ENCODE measurements around the gene PRPF38B.
"Not testable (repeated sequence)": the region's sequence is repeated elsewhere in the genome, so short reads cannot be mapped to it uniquely, and the experiment has no call there.

PRPF38B gene

GRCh38 chr1:108681701-108682100 lies 10.4 kb upstream of the PRPF38B start:
- DNase-seq = not testable (repeated sequence)

DNA sequence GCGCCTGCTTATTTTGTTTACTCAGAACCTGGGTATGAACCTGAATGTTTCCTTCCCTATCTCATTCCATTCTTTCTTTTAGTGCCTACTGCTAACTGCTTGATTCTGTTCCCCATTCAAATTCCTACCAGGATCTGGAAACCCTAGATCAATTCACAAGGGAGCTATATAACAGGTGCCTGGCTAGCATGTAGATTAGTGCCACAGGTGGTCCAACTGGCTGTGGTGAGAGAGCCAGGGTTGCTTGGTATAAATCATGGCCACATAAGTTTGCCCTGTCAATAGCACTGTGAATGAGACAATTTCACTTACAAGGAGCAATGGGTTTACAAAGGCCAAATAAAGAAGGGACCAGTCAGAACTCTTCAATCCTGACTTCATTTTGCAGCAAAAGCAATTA lies 6.6 kb upstream of the PRPF38B start:
- DNase-seq = no peak

GRCh38 chr1:108686614-108687313 lies 5.3 kb upstream of the PRPF38B start:
- peak; percentile 74 for DNase-seq

GRCh38 chr1:108691128-108691941 lies 775 bp upstream of the PRPF38B start:
- no peak for DNase-seq

GRCh38 chr1:108692724-108693655 lies 880 bp downstream of the PRPF38B start:
- peak; percentile 72 for DNase-seq

GRCh38 chr1:108695535-108695934 lies 3.4 kb downstream of the PRPF38B start:
- DNase-seq = no peak

DNA sequence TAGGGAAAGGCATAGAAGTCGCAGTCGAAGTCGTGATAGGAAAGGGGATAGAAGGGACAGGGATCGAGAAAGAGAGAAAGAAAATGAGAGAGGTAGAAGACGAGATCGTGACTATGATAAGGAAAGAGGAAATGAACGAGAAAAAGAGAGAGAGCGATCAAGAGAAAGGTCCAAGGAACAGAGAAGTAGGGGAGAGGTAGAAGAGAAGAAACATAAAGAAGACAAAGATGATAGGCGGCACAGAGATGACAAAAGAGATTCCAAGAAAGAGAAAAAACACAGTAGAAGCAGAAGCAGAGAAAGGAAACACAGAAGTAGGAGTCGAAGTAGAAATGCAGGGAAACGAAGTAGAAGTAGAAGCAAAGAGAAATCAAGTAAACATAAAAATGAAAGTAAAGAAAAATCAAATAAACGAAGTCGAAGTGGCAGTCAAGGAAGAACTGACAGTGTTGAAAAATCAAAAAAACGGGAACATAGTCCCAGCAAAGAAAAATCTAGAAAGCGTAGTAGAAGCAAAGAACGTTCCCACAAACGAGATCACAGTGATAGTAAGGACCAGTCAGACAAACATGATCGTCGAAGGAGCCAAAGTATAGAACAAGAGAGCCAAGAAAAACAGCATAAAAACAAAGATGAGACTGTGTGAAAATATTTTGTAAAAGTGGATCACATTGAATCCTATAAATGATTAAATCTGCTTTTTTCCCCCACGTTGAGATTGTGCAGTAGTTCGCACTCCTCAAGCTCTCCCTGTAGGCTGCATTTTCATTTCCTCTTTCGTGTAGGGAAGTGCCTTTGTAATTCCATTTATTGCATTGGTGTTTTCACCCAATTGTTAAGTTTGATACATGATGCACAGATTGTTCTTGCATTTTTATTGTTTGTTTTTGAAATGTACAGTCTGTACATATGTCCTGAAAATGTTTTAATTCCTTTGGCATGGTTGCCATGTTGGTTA lies 7.5 kb downstream of the PRPF38B start:
- no peak for DNase-seq

DNA sequence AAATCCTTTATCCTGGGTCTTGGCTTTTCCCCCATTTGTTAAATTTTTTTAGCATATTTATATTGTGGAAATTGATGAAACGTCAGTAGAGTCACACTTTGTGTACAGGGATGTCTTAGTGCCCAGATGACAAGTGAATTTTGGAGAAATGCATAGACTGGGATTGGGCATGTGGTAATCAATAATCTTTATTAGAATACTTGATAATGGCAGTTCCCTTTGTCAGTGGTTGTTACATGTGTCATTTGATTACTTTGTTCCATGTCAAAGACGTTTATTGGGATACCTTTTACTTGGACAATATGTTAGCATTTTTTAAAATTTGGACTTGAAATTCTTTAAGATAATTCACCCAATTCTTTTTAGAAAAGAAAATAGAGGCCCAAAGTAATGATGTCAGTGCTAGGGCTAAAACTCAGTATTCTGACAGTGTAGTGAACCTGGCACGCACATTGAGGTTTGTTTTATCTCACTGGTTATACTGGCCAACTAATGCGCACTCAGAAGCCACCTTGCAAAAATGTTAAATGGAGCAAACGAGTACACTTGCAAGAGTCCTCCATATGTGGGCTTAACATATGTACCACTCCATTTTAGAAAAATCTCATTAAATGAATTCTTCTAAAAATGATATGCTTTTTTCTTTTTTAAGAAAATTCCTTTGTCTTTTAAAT lies 9.2 kb downstream of the PRPF38B start:
- DNase-seq = no peak

- not testable (repeated sequence) for DNase-seq
Observed at GRCh38 chr1:108702109-108702508, 10.0 kb downstream of the PRPF38B start.

GRCh38 chr1:108703939-108704338 lies 11.8 kb downstream of the PRPF38B start:
- no peak for DNase-seq

GRCh38 chr1:108704496-108704895 lies 12.4 kb downstream of the PRPF38B start:
- DNase-seq = peak; percentile 75

DNA sequence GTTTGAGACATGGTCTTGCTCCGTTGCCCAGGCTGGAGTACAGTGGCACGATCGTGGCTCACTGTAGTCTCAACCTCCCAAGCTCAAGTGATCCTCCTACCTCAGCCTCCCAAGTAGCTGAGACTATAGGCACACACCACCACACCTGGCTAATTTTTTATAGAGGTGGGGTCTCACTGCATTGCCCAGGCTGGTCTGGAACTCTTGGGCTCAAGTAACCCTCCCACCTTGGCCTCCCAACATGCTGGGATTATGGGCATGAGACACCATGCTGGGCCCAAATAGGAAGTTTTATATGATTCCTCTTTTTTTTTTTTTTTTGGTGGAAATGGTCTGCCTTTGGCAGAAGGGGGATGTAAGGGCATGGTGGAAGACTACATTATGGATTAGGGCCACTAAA lies 14.5 kb downstream of the PRPF38B start:
- DNase-seq = no peak

GRCh38 chr1:108708691-108709660 lies 16.9 kb downstream of the PRPF38B start:
- peak; percentile 57 for DNase-seq

- DNase-seq = peak; percentile 23
Observed at GRCh38 chr1:108712606-108713150, 20.6 kb downstream of the PRPF38B start, which contains the start of gene FNDC7. Gene FNDC7, plus strand, starts transcription at chr1:108712908. Its CDS starts 26 bp downstream, at chr1:108712934.

- no peak for DNase-seq
Observed at GRCh38 chr1:108715932-108716331, 23.8 kb downstream of the PRPF38B start.

GRCh38 chr1:108716437-108717230 lies 24.5 kb downstream of the PRPF38B start:
- DNase-seq = no peak

- no peak for DNase-seq
Observed at GRCh38 chr1:108717774-108718316, 25.7 kb downstream of the PRPF38B start.
